GM12891 (cell line): ENCODE data around the gene PTH2.

Source experiments
- POLR2A ChIP-seq: IDR thresholded peaks from 2 replicates; pipeline ENCODE4 v1.6.1; 2011; ENCODE audit warnings: low read depth, low read length, control low read depth
- POLR2AphosphoS5 ChIP-seq: IDR thresholded peaks from 2 replicates; pipeline ENCODE4 v1.6.1; 2011; ENCODE audit warnings: low read depth, low read length, control low read depth
- SPI1 ChIP-seq: IDR thresholded peaks from 2 replicates; pipeline ENCODE4 v1.6.1; 2011; ENCODE audit warnings: low read depth, low read length, control low read depth
- TAF1 ChIP-seq: IDR thresholded peaks from 2 replicates; pipeline ENCODE4 v1.6.1; 2011; ENCODE audit warnings: low read depth, low read length, control low read depth

DNA sequence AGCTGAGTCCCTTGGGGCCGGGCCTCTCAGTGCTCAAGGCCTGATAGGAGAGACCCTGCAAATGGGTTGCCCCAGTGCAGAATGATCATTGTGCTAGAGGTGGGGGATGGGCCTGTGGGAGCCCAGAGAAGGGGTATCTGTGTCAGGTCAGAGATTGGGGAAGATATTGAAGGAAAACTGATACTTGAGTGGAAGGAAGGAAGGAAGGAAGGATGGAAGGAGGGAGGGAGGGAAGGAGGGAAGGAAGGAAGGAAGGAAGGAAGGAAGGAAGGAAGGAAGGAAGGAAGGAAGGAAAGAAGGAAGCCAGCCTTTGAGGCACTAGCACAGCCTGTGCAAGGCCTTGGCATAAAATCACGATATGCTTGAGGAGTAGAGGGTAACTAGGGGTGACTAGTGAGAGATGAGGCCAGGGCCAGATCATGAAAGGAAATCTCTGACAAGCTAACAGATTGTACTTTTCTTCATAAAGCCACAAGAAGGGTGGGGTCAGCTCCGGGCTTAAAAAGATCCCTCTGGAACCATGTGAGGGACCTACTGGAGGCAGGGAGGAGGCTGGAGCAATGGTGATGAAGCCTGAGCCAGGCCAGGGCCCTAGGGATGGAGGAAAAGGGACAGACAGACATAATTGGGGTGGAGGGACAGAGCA, 11.4 kb downstream of the PTH2 start:
- TF ChIP-seq POLR2AphosphoS5 (no peak), TAF1 (no peak), SPI1 (no peak), POLR2A (no peak)
